Skeletal muscle tissue (tissue), 4 donors: ENCODE measurements around the gene JMJD7. TPM values are rescaled to one million over a fixed set of nuclear protein-coding genes. Genes with fewer than 3 reads are reported as not detected.
"Not testable (repeated sequence)": the region's sequence is repeated elsewhere in the genome, so short reads cannot be mapped to it uniquely, and the experiment has no call there.

Source experiments
- H3K27ac ChIP-seq: one replicate; pipeline ENCODE4 v1.7.0; 2013; ENCODE audit warnings: mild to moderate bottlenecking, low read depth, low read length, inconsistent platforms
- H3K27me3 ChIP-seq, 3 donors: one replicate each; pipeline ENCODE4 v1.7.0; 2013; ENCODE audit warnings: low read length in 3 of 3; ENCODE audit not compliant: control insufficient read depth in 3 of 3, insufficient read depth in 3 of 3
- H3K36me3 ChIP-seq, 3 donors: one replicate each; pipeline ENCODE4 v1.7.0; 2013; ENCODE audit warnings: low read length in 3 of 3; ENCODE audit not compliant: control insufficient read depth in 3 of 3, insufficient read depth in 3 of 3
- H3K4me1 ChIP-seq, 3 donors: one replicate each; pipeline ENCODE4 v1.7.0; 2013; ENCODE audit warnings: low read length in 3 of 3, mild to moderate bottlenecking in 3 of 3; ENCODE audit not compliant: control insufficient read depth in 3 of 3, insufficient read depth in 3 of 3
- H3K4me3 ChIP-seq, 3 donors: one replicate each; pipeline ENCODE4 v1.7.0; 2013; ENCODE audit warnings: low read length in 3 of 3
- H3K9ac ChIP-seq, 3 donors: one replicate each; pipeline ENCODE4 v1.7.0; 2013; ENCODE audit warnings: low read length in 3 of 3, mild to moderate bottlenecking in 3 of 3, moderate library complexity in 2 of 3, low read depth in 1 of 3
- H3K9me3 ChIP-seq, 3 donors: one replicate each; pipeline ENCODE4 v1.7.0; 2013; ENCODE audit warnings: low read length in 3 of 3; ENCODE audit not compliant: control insufficient read depth in 3 of 3
- total RNA-seq: library from RNA; depleted of rRNA; stranded (reverse); fragments of >200 nt; gene quantifications from one replicate; pipeline ENCODE4 v1.2.3, GENCODE V29; 2014
- donor health status: Osteomylitis.

The JMJD7 gene
- total RNA-seq, 1 donor from 2014 or later = 1.0 TPM

DNA sequence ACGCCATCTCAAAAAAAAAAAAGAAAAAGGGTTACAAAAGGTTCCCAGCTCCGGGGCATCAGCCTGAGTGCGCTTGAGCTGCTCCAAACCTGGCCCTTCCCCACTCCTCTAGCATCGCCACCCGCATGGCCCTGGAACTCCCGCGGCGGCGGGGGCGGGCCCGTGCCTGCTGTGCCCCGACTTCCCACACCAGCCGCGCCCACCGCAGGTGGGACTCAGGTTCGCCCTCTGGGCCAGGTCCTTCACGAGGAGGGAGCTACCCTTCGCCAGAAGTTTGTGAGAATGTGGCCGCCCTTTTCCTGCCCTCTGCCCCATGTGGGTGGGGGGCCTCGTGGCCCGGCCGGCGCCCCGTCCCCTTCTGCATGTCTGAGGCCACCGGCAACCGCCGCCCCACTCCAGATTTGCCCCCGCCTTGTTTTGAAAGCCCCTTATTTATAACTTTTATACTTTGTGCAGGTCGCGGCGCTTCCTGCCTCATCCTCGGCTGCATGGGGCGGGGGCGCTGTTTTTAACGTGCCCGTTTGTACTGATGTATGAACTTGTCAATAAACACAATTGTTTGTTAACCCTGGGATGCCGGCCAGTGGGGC is 507 bp upstream of the JMJD7 start:
- peaks cover 15 to 21% (median 16%) of the 10 kb centered on the region in 3 donors for H3K4me1 ChIP-seq
- H3K9me3 ChIP-seq = no peaks in the 10 kb centered on the region
- no peaks in the 10 kb centered on the region for H3K27me3 ChIP-seq
- H3K4me3 ChIP-seq = peak overlapping the region; percentile 54 to 81 (median 77)
- H3K36me3 ChIP-seq = peaks cover 31 to 45% (median 43%) of the 10 kb centered on the region in 3 donors
- peak overlapping the region; percentile 20 to 79 (median 66) for H3K9ac ChIP-seq
- H3K27ac ChIP-seq = no peak overlapping the region

DNA sequence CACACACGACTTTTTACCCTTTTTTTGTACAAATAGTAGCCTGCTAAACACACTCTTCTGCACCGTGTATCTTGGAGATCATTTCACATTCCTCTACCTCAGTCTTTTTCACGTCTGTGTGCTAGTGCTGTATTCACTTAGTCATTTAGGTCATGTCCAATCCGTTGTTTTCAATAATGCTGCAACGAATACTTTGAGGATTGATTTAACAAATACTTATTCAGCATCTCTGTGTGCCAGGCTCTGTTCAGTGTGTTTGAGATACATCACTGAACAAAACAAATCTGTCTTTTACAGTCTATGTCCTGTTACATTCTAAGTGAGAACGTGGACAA is 882 bp downstream of the JMJD7 start:
- Histone ChIP-seq H3K9me3 (no peaks in the 10 kb centered on the region), H3K9ac (peak overlapping the region; percentile 81 to 93 (median 90)), H3K4me1 (peaks cover 15 to 21% (median 16%) of the 10 kb centered on the region in 3 donors), H3K27ac (peak overlapping the region; percentile 51), H3K27me3 (no peaks in the 10 kb centered on the region), H3K36me3 (peaks cover 21 to 34% (median 31%) of the 10 kb centered on the region in 3 donors), H3K4me3 (peak overlapping the region; percentile 81 to 94 (median 92))

DNA sequence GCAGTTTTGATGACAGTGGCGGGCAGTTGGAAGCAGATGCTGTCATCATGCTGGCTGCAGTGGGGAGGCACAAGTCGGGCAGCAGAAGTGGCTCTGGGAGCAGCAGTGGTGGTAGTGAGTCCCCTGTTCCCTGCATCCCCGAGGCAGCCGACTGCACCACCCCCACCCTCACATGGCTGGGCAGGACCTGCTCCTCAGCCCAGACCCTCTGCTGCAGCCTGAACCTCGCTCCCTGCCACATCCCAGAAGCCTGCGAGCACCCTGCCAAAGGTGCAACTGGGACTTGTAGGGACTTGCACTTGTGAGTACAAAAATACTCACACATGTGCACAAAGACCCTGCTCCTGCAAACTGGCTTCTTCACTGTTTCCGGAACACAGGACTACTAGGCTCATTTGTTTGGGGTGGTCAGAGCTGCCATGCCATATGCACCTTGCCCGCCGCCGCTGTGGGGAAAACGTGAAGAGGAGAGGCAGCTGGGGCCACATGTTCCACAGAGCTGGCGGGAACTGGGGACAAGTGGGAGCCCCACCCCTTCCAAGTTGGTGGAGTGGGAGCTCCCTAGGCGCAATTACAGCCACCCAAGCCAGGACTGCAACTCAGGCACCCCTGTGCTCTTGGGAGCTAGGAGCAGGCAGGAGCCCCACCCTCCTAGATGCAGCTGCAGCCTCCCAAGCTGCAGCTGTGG is 2.2 kb downstream of the JMJD7 start:
- Histone ChIP-seq H3K4me3 (no peak overlapping the region), H3K9me3 (no peaks in the 10 kb centered on the region), H3K27me3 (no peaks in the 10 kb centered on the region), H3K36me3 (peaks cover 11 to 25% (median 18%) of the 10 kb centered on the region in 3 donors), H3K9ac (no peak overlapping the region), H3K4me1 (peaks cover 15 to 21% (median 16%) of the 10 kb centered on the region in 3 donors), H3K27ac (no peak overlapping the region)

DNA sequence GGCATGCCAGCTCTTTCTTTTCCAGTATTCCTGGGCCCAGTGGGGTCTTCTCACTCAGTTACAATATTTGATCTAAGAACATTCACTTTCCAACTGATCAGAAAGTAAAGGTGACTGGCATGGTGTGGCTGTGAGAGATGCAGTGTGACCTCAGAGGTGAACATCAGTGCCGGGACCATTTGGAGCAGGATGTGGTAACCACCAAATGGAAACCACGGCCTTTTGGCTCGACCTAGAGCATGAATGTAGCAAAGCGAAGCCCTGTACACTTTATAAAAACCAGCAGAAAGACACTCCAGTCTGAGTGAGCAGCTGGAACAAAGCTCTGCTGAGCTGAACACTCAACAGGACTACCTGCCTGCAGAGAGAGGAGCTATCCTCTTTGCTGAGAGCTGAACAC is 3.4 kb downstream of the JMJD7 start:
- H3K27me3 ChIP-seq, H3K4me3 ChIP-seq, H3K27ac ChIP-seq, H3K9ac ChIP-seq, H3K9me3 ChIP-seq: not testable (repeated sequence)
- Histone ChIP-seq H3K36me3 (peaks cover 6 to 25% (median 13%) of the 10 kb centered on the region in 3 donors), H3K4me1 (peaks cover 15 to 21% (median 16%) of the 10 kb centered on the region in 3 donors)

DNA sequence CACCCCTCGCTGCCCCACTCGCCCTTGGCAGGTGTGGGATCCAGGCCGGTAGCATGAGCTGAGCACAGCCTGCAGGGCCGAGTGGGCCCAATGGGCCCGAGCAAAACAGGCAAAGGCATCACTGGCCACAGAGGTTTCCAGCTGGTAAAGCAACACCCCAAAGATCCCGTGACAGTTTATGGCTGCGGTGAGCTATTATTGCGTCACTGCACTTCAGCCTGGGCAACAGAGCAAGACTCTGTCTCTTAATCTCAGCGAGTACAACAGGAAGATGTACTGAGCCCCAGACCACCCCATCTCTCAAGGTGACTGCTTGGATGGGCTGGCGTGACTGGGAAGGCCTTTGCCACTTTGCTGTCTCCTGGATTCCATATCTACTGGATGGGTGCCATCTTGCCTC is 4.3 kb downstream of the JMJD7 start:
- Histone ChIP-seq H3K4me1 (peaks cover 15 to 20% (median 15%) of the 10 kb centered on the region in 3 donors), H3K27ac (no peak overlapping the region), H3K9me3 (no peaks in the 10 kb centered on the region), H3K9ac (no peak overlapping the region), H3K27me3 (no peaks in the 10 kb centered on the region), H3K36me3 (peaks cover 10 to 25% (median 11%) of the 10 kb centered on the region in 3 donors), H3K4me3 (no peak overlapping the region)

DNA sequence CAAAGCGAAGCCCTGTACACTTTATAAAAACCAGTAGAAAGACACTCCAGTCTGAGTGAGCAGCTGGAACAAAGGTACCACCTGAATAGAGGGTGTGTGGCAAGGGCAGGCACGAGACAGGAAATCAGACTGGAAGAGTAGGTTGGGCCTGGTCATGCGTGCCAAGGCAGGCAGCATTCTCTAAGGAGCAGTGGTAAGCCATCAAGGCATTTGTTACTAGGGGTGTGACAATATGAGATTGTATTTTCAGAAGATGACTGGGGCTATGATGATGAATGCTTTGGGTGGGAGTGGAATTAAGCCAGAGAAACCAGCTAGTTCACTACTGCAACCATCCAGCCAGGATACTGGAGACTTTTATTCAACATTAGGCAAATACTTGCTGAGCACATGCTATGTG is 5.0 kb downstream of the JMJD7 start:
- H3K4me3 ChIP-seq = no peak overlapping the region
- no peak overlapping the region for H3K27ac ChIP-seq
- H3K9me3 ChIP-seq = no peaks in the 10 kb centered on the region
- H3K36me3 ChIP-seq = peaks cover 10 to 25% (median 11%) of the 10 kb centered on the region in 3 donors
- H3K9ac ChIP-seq = no peak overlapping the region
- H3K27me3 ChIP-seq = no peaks in the 10 kb centered on the region
- peaks cover 10 to 19% (median 16%) of the 10 kb centered on the region in 3 donors for H3K4me1 ChIP-seq

DNA sequence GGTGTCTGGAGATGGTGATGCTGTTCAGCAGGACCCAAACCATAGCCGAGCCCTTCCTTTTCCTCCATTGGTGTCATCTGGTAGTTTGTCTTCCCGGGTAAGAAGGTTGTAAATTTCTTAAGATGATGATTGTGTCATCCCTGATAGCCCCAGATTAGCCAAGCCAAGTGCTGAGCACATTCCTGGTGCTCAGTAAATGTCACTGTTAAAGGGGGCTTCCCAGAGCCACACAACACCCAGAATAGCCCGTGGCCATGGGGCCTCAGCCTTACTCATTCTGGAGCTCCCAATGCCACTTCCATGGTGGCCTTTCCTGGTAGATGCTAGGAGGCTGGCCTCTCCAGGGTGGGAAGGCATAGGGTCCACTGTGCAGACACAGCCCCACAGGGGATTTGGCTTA is 6.2 kb downstream of the JMJD7 start:
- H3K27ac ChIP-seq = no peak overlapping the region
- peaks cover 10 to 20% (median 18%) of the 10 kb centered on the region in 3 donors for H3K4me1 ChIP-seq
- H3K36me3 ChIP-seq = peaks cover 10 to 25% (median 11%) of the 10 kb centered on the region in 3 donors
- no peak overlapping the region for H3K4me3 ChIP-seq
- H3K9ac ChIP-seq = no peak overlapping the region
- no peaks in the 10 kb centered on the region for H3K9me3 ChIP-seq
- H3K27me3 ChIP-seq = no peaks in the 10 kb centered on the region

DNA sequence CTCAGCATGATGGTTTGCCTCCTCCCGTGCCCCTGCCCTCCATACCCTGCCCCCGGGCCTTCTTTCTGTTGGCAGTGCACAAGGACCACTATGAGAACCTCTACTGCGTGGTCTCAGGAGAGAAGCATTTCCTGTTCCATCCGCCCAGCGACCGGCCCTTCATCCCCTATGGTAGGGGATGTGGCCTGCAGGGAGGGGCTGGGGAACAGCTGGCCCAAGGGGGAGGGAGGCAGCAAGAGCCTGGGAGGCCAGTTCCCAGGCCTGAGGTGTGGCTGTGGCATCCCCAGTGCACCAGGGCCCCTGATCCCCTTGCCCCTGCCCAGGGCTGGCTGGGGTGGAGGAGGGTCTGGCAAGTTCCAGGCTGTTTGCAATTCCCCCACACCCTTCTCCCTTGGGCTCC is 8.2 kb downstream of the JMJD7 start:
- H3K36me3 ChIP-seq = peaks cover 13 to 19% (median 16%) of the 10 kb centered on the region in 3 donors
- H3K27me3 ChIP-seq = no peaks in the 10 kb centered on the region
- no peak overlapping the region for H3K4me3 ChIP-seq
- H3K9ac ChIP-seq = no peak overlapping the region
- no peak overlapping the region for H3K27ac ChIP-seq
- H3K4me1 ChIP-seq = peaks cover 16 to 18% (median 16%) of the 10 kb centered on the region in 3 donors
- no peaks in the 10 kb centered on the region for H3K9me3 ChIP-seq

DNA sequence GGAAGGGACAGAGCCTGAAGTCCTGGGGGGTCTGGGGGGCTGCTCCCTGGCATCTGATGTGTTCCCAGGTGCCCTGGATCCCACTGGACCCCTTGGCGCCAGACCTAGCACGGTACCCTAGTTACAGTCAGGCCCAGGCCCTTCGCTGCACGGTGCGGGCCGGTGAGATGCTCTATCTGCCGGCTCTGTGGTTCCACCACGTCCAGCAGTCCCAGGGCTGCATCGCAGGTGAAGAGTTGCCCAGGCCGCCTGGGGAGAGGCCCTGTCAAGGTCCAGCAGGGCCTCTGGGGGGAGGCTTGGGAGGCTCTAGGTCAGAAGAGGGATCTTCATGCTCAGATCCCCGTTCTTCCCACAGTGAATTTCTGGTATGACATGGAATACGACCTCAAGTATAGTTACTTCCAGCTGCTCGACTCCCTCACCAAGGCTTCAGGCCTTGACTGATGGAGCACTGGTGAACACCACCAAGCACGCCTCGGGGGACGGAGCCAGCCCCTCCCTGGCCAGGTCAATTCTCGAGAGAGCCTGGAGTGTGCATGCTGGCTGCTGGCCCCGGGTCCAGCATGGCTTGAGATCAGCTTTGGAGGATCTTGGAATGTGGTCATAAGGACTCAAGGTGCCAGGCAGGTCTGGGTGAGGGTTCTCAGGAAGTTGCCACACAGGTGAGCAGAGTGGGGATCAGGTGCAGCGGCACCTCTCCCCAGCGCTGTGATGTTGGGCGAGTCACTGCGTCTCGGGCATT is 9.0 kb downstream of the JMJD7 start:
- H3K27ac ChIP-seq = no peak overlapping the region
- H3K4me3 ChIP-seq = no peak overlapping the region
- peaks cover 12 to 20% (median 18%) of the 10 kb centered on the region in 3 donors for H3K36me3 ChIP-seq
- no peaks in the 10 kb centered on the region for H3K27me3 ChIP-seq
- H3K4me1 ChIP-seq = peaks cover 16 to 18% (median 16%) of the 10 kb centered on the region in 3 donors
- H3K9ac ChIP-seq = no peak overlapping the region
- no peaks in the 10 kb centered on the region for H3K9me3 ChIP-seq
